Measurements from ENCODE around the gene UCN3.

Gene UCN3

GRCh38 chr10:5423771-5424170, 59.0 kb downstream of the UCN3 start:
- DNase-seq (ENCODE audit: low spot score), result no peak
- TF ChIP-seq CTCF (IDR thresholded peaks at IDR 0.05; ENCODE audit: extremely low read depth, insufficient read depth, missing control alignments), result no peak
- in situ Hi-C loops (cut with MboI; ENCODE audit: low pct_unique_long_range_greater_than_20kb, low sequenced_read_pairs, unreplicated experiment), result no loop called here

Data from GM13977 (cell line).